ENCODE results near the gene SRRM5.
A peak's percentile ranks its signal among the peaks of the same experiment; 100 is the strongest.
"Not testable (repeated sequence)": the region's sequence is repeated elsewhere in the genome, so short reads cannot be mapped to it uniquely, and the experiment has no call there.

Gene SRRM5

GRCh38 chr19:43638995-43639518 is 27.2 kb downstream of the SRRM5 start:
- DNase-seq (ENCODE audit: low read depth): no peak

- peak; percentile 28 for DNase-seq (ENCODE audit: low read depth)
These were observed 27.9 kb downstream of the SRRM5 start, which contains the start of gene CADM4 for GRCh38 chr19:43639519-43640423. TSS of gene CADM4 (minus strand) at chr19:43639850. CDS start at chr19:43639790, 60 bp downstream.

DNA sequence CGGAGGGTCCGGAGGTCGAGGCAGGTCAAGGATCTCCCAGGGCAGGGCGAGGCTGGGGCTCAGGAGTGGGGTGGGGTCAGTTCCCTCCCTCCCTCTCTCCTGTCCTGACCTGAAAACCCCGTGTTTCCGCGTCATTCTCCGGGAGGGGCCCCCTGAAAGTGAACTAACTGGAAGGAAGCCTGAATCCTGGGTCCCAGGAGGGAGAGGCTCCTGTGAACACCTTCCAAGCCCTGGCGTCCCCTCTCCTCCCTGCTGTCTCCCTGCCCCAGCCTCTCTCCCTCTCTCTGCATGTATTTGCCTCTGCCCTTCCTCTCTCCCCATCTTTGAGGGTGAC is 28.5 kb downstream of the SRRM5 start:
- DNase-seq (ENCODE audit: low read depth): no peak

DNA sequence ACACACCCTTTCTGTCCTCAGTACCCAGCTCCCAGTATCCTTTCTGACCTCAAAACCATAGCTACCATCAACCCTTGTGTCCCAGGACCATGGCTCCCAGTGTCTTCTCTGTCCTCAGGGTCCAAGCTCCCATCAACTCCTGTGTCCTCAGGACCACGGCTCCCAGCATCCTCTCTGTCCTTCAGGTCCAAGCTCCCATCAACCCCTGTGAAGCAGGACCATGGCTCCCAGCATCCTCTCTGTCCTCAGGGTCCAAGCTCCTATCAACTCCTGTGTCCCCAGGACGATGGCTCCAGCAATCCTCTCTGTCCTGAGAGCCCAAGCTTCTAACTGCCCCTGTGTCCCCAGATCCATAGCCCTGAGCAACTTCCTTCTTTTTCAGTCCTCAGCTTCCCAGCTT is 29.4 kb downstream of the SRRM5 start:
- no peak for DNase-seq (ENCODE audit: low read depth)

DNA sequence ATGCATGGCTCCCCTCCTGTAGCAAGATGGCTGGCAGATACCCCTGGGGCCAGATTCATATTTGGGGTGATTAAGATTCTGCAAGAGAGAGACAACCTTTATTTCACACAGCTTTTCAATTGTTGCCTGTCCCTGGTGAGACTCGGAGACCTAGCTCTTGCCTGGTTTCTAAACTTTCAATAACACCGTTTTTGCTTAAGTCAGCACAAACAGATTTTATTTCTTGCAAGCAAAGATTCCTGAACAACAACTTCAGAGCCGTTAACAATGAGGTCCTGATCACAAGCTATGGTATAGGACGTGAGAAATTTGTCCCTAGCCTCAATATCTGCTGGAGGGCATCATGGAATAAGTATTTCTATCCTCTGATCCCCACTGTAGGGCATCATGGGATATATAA is 30.6 kb downstream of the SRRM5 start:
- DNase-seq (ENCODE audit: low read depth): no peak

- DNase-seq (ENCODE audit: low read depth): no peak
These were observed 31.4 kb downstream of the SRRM5 start for GRCh38 chr19:43643326-43643725.

- no peak for DNase-seq (ENCODE audit: low read depth)
These were observed 32.3 kb downstream of the SRRM5 start for GRCh38 chr19:43644181-43644580.

- no peak for DNase-seq (ENCODE audit: low read depth)
These were observed 36.7 kb downstream of the SRRM5 start for GRCh38 chr19:43648633-43649032.

- no peak for DNase-seq (ENCODE audit: low read depth)
These were observed 37.6 kb downstream of the SRRM5 start for GRCh38 chr19:43649514-43649913.

- DNase-seq (ENCODE audit: low read depth): not testable (repeated sequence)
These were observed 38.4 kb downstream of the SRRM5 start for GRCh38 chr19:43650276-43650675.

DNA sequence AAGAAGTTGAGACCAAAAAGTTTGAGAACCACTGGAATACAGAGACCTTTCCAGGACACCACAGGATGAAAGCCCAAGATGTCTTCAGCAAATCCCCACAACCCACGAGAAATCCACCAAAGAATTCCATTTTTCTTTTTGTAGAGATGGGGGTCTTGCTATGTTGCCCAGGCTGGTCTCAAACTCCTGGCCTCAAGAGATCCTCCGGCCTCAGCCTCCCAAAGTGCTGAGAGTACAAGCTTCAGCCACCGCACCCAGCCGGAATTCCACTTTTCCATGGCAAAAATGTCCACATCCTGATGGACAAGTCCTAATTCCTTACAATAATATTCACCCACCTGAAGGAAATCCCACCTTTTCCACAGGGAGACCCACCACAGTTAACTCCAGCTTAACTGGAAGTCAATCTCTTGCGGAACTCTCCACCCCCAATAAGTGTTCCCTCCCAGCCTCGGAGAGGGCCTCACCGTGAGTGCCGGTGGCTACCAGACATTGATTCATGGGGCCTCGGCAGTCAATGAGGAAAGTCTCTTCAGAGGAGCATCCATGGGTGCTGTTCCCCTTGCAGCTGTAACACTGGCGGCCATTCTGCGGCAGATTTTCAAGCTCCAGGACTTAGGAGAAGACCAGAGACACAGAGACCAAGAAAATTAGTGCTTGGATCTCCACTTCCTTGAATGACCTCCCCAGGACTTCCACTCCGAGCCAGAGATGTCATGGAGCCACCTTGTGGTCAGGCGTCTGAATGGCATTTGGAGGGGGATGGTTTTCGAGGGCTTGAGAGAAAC is 40.1 kb downstream of the SRRM5 start:
- DNase-seq (ENCODE audit: low read depth): peak; percentile 66

DNA sequence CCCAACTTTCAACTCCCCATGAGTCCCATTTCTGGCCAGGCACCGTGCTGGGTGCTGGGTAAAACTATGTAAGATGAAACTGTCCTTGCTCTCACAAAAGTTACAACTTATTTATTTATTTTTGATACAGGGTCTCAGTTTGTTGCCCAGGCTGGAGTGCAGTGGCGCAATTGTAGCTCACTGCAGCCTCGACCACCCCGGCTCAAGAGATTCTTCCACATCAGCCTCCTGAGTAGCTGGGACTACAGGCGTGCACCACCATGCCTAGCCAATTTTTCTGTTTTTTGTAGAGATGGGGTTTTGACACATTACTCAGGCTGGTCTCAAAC is 40.6 kb downstream of the SRRM5 start:
- no peak for DNase-seq (ENCODE audit: low read depth)

- no peak for DNase-seq (ENCODE audit: low read depth)
These were observed 44.5 kb downstream of the SRRM5 start for GRCh38 chr19:43656436-43656835.

- DNase-seq (ENCODE audit: low read depth): no peak
These were observed 46.1 kb downstream of the SRRM5 start for GRCh38 chr19:43658001-43658400.

DNA sequence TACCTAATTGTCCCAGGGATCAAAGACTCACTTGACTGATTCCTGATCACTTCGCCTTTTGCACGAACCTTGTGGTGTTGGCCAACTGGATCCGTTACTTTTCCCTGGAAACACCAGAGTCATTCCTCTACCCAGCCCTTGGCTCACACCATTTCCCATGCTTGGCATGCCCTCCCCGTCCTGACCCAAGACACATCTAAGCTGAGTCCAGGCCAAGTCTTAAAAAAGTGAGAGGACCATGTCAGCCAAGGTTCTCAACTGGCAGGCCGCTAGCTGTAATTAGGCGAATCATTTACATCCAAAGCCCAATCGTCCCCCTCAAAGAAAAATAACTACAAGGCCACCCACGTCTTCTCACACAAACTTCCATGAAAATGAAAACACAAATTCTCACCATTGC is 46.6 kb downstream of the SRRM5 start:
- no peak for DNase-seq (ENCODE audit: low read depth)

GRCh38 chr19:43660301-43660970 is 48.5 kb downstream of the SRRM5 start:
- no peak for DNase-seq (ENCODE audit: low read depth)

- DNase-seq (ENCODE audit: low read depth): no peak
These were observed 49.1 kb downstream of the SRRM5 start for GRCh38 chr19:43660971-43661360.

DNA sequence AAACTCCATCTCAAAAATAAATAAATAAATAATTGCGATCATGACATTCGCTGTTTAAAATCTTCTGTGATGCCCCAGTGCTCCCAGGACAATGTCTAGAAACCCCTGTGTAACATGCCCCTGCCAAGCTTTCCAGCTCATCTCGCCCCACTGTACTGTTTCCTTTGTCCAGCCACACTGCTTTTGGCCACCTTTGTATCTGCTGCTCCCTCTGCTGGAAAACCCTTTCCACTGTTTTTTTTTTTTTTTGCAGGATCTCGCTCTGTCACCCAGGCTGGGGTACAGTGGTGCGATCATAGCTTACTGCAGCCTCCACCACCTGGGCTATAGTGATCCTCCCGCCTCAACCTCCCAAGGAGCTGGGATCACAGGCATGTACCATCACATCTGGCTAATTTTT is 50.6 kb downstream of the SRRM5 start:
- peak; percentile 41 for DNase-seq (ENCODE audit: low read depth)

DNA sequence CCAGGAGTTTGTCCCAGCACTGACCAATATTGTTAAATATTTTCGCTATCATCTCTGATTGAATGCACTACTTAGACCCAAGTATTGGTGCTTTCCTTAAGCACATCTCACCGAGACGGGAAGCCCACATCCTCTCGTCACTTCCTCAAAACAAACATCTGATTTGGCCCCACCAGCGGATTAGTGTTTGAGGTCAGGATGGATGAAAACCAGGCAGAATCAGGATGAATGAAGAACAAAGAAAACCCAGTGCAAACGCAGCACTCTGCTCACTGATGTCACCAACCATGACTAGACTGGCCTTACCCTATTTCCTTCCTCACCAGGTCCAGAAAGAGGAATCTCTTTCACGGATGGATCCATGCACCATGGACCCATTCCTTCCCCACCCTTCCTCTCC is 52.1 kb downstream of the SRRM5 start:
- no peak for DNase-seq (ENCODE audit: low read depth)

Measured in ELR (cell line).